Measurements from ENCODE around the gene ZNF345.

DNA sequence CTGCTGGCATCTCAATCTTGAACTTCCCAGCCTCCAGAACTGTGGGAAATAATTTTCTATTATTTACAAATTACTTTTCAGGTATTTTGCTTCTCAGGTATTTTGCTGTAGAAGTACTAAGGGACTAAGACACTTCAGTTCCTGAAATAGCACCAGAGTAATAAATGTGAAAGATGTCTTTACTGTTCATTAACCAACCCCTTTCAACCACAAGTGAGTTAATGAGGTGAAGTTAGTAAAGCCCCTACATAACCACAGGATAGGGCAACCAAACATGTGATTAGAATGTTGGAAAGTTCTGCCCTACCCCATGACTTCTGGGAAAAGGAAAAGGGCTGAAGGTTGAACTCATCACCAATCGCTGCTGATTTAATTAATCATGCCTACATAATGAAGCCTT is 2.7 kb upstream of the ZNF345 start:
- no peak for TF ChIP-seq POLR2A (IDR thresholded peaks at IDR 0.05)
- TF ChIP-seq, protein P1, sequence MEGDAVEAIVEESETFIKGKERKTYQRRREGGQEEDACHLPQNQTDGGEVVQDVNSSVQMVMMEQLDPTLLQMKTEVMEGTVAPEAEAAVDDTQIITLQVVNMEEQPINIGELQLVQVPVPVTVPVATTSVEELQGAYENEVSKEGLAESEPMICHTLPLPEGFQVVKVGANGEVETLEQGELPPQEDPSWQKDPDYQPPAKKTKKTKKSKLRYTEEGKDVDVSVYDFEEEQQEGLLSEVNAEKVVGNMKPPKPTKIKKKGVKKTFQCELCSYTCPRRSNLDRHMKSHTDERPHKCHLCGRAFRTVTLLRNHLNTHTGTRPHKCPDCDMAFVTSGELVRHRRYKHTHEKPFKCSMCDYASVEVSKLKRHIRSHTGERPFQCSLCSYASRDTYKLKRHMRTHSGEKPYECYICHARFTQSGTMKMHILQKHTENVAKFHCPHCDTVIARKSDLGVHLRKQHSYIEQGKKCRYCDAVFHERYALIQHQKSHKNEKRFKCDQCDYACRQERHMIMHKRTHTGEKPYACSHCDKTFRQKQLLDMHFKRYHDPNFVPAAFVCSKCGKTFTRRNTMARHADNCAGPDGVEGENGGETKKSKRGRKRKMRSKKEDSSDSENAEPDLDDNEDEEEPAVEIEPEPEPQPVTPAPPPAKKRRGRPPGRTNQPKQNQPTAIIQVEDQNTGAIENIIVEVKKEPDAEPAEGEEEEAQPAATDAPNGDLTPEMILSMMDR (IDR thresholded peaks at IDR 0.05) = no peak
